GM18873 (cell line): Measurements from ENCODE around the gene TMEM41B.

Experiments
- ATAC-seq: cut with Tn5 transposase; IDR thresholded peaks from one replicate; pipeline ENCODE4 v1.9.1; 2021; ENCODE audit warnings: mild to moderate bottlenecking, moderate library complexity, moderate number of reproducible peaks; ENCODE audit not compliant: unreplicated experiment, low FRiP score

TMEM41B gene

DNA sequence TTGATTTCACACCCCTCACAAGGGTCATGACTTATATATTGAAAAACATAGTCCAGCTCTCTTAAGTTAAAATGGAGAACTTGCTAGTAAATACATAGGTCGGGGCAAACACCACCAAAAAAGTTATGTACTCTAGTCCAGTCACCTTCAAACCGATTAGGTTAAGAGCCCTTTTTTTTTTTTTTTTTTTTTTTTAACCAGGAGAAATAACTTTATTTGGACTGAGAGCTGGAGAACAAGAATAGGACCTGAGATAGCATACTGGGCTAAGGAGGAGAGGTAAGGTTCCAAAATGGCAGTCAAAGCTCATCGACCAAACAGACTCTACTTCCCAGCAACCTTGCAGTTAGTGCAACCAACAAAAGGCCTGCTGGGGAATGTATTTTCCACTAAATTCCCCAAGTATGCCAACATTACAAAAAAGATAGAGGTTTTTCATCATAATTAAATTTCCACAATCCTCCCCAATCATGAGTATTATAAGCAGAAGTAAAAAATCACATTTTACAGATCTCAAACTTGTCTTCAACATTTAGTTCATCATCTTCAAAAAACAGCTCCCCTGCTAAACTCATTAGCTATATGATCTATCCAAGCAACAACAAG is 3.8 kb downstream of the TMEM41B start:
- ATAC-seq: no peak

DNA sequence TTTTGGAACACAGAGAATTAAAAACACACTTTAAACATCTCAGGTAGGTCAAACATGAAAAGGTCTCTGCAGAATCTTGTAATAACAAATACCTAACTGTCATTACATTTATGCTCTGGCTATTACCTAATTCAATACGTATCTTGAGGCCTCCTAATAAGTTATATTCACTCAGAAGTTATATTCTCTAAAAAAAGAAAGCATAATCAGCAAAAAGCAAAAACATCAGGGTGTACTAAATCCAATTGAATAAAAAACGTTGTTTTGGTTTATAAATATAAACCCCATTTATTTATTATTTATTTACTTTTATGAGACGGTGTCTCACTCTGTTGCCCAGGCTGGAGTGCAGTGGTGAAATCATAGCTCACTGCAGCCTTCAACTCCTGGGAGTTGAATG is 10.2 kb downstream of the TMEM41B start:
- ATAC-seq: no peak

DNA sequence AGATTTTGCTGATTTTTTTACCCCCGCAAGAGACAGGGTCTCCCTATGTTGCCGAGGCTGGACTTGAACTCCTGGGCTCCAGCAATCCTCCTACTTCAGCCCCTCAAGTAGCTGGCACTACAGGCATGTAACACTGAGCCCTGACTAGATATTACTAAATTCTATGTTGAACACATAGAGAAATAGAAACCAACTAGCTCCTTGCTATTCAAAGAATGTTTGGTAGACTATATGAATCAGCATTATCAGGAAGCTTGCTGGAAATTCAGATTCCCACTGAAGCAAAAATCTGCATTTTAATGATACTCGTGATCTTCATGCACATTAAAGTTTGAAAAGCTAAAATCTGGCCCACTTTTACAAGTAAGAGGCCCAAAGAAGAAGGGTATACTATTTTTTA is 11.9 kb downstream of the TMEM41B start:
- ATAC-seq: no peak

DNA sequence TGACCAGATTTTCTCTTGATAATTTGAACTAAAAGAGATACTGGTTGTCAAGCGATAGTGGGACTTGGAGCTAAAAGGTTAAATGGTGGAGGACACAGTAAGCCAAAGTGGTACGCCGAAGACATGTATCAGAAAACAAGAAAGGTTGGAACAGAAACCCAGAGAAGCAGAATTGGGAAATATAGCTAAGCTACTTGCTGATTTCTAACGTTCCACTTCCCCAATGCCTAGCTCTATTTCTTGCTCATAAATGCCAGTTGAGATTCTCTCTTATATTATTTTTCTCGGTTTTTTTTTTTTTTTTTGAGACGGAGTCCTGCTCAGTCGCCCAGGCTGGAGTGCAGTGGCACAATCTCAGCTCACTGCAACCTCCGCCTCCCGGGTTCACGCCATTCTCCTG is 12.7 kb downstream of the TMEM41B start:
- ATAC-seq: no peak

DNA sequence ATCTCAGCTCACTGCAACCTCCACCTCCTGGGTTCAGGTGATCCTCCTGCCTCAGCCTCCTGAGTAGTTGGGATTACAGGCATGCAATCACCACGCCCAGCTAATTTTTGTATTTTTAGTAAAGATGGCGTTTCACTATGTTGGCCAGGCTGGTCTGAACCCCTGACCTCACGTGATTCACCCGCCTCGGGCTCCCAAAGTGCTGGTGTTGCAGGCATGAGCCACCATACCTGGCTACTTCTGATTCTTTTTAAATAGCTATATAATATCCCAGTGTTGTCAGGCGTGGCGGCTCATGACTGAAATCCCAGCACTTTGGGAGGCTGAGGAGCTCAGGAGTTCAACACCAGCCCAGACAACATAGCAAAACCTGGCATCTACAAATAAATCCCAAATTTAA is 20.7 kb downstream of the TMEM41B start:
- ATAC-seq: no peak

DNA sequence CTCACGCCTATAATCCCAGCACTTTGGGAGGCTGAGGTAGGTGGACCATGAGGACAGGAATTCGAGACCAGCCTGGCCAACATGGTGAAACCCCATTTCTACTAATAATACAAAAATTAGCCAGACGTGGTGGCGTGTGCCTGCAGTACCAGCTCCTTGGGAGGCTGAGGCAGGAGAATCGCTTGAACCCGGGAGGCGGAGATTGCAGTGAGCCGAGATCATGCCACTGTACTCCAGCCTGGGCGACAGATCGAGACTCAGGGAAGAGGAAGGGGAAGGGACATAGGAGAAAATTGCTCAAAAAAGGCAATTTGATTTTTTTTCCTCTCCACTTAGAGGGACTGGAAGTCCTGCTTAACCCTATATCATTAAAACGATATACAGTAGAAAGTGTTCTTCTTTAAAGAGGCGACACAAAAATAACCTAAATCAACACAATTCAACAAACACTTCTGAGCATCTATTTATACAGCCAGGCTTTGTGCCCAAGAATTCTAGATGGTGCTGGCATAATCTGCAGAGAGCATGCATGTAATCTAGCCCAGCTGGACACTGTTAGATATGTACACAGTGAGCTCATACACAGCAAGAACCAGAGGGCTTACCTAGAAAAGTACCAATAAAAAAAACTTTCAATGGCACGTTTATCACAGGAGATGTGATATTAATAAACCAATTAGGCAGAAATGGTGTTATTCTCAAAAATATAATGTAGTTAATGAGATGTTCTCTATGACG is 28.4 kb downstream of the TMEM41B start:
- ATAC-seq: no peak

DNA sequence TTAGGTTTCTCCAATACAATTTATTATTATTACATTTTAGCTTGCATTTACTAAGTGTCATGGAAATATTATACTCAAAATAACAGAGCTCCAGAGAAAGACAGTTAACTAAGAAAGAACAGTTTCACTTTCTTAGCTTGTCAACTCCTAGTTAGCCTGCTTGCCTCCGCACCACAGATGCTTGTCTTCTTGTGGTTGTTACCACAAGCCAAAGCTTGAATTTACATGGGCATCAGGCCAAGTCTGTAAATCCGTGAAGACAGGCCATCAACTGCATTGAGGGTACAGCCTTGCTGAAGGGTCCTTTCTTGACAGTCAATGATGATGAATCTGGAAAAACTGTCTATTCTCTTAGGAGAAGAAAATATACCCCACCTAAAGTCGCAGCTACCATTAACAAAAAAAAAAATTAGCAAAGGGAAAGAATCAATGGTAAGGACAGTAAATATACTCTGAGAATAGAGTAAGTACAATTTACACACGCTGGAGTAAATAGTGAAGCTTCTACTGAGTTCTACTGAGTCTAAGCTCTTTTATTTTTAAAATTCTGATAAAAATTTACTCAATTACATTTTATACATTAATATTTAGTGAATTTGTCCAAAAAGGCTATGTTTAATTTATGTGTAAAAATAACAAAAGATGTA is 33.6 kb downstream of the TMEM41B start:
- ATAC-seq: no peak

DNA sequence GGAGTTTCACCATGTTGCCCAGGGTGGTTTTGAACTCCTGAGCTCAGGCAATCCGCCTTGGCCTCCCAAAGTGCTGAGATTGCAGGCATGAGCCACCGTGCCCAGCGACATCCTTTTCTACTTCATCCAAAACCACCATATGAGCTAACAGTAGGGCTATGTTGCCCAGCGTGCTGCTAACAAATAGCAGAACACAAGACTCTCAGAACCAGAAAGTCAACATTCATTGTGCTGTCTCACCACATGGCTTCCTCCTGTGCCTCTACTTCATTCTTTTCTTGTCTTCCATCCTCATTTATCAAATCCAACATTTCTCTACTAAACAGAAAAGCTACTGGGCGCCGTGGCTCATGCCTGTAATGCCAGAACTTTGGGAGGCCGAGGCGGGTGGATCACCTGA is 37.2 kb downstream of the TMEM41B start:
- ATAC-seq: no peak

DNA sequence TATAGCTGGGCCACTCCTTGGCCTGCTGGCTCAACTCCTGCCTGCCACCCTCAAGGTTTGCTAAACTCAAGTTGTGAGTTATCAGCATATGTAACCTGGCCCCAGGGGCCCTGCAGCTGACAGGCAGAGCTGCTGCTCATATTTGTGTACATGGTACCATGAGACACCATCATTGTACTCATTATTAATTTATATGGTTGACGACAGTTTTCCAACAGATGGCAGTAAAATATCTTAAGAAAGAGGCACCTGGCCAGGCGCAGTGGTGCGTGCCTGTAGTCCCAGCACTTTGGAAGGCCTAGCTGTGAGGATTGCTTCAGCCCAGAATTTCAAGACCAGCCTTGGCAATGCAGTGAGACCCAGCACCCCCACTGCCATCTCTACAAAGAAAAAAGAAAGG is 37.8 kb downstream of the TMEM41B start:
- ATAC-seq: no peak

DNA sequence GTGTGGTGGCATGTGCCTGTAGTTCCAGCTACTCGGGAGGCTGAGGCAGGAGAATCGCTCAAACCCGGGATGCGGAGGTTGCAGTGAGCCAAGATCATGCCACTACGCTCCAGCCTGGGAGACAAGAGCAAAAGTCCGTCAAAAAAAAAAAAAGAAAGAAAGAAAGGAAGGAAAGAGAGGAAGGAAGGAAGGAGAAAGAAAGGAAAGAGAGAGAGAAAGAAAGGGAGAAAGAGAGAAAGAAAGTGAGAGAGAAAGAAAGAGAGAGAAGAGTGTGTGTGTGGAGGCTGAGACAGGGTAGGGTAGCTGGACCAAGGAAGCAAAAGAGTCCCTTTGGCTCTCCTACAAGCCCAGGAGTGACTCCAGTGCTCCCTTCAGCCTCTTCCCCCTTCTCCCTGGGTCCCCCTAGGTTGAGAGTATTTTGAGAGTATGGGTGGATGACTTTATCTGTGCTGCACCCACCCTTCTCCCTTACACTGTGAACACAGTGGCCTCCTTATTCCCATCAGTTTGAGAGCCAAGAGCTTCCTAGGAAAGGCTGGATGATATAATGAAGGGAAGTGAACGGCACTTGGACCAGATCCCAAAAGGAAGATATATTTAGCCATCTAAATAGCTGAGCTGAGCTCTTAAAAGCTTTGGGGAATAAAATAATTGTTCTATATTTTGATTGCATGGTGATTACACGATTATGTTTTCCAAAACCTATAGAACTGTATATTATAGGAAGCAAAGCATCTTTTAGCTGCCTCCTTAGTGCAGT is 39.7 kb downstream of the TMEM41B start:
- no peak for ATAC-seq

DNA sequence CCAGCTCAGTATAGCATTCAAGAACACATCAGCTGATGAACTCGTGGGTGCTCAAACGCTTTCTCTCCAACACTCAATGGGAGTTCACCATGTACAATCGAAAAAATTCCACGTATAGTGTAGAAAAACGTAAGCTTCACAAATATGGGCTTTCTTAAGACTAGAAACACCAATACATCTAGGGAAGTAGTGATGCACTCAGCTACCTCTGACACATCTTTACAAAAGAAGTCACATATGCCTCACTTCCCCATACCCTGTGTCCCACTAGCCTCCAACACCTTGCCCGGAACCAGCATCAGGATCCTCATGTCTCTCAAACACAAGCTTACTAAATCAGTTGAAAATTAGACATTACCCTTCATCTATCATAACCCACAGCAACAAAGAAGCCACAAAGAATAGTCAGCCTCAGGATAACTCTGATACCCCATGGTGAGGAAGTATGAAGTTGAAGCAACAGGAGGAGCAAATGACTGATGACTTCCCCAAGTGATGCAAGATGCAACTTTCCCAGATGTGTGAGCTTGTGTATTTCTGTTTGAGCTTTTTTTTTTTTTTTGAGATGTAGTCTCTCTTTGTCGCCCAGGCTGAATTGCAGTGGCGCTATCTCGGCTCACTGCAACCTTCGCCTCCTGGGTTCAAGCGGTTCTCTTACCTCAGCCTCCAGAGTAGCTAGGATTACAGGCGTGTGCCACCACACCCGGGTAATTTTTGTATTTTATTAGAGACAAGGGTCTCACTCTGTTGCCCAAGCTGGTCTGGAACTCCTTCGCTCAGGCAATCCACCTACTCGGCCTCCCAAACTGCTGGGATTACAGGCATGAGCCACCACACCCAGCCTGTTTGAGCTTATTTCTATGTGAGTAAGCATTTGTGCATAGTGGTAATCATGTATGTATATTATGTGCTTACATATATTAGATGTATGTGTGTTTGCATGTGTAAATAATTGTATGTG is 40.7 kb downstream of the TMEM41B start:
- ATAC-seq: no peak

DNA sequence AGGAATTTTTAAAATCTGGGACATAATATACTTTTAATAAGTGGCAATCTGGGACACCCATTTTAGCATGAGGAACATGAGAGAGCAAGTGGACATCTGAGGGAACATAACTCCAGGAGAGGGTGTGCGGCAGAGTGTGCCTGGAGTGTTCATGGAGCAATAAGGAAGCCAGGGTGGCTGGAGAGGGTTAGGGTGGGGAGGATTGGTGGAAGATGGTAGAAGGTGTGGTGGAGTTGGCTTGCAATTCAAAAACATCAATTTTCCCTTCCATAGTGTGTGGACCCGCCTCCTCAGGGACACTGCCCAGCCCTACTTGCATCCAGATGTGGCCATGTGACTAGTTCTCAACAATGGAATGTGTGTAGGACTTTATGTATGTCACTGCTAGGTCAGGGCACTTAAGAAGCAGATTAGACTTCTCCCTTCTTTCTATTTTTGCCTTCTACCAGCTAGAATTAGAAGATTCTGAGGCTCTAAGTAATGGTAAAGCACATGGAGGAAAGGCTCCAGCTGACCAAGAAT is 44.8 kb downstream of the TMEM41B start:
- no peak for ATAC-seq

DNA sequence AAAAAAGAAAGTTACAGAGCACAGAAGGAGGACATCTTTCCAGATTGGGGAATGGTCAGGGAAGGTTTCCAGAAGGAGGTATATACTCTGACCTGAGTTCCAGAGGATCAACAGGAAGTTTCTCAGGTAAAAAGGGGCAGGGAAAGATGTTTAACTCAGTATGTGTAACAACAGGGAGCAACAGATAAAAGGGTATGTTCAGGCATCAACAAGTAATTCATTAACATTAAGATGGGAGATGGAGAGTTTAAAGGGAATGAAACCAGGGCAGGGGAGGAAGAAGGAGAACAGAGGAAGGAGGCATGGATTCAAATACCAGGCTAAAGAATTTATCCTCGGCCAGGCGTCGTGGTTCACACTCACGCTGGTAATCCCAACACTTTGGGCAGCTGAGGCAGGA is 46.7 kb downstream of the TMEM41B start:
- no peak for ATAC-seq

DNA sequence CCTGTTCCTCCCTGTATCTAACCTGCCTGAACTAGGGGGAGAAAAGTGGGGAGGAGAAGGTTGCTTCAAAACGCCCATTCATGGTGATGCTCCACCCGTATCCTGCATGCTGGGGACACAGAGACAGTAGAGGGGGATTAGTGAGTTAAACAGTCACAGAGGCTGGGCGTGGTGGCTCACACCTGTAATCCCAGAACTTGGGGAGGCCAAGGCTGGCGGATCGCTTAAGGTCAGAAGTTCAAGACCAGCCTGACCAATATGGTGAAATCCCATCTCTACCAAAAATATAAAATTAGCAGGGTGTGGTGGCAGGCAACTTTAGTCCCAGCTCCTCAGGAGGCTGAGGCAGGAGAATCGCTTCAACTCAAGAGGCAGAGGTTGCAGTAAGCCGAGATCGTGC is 47.5 kb downstream of the TMEM41B start:
- ATAC-seq: no peak

DNA sequence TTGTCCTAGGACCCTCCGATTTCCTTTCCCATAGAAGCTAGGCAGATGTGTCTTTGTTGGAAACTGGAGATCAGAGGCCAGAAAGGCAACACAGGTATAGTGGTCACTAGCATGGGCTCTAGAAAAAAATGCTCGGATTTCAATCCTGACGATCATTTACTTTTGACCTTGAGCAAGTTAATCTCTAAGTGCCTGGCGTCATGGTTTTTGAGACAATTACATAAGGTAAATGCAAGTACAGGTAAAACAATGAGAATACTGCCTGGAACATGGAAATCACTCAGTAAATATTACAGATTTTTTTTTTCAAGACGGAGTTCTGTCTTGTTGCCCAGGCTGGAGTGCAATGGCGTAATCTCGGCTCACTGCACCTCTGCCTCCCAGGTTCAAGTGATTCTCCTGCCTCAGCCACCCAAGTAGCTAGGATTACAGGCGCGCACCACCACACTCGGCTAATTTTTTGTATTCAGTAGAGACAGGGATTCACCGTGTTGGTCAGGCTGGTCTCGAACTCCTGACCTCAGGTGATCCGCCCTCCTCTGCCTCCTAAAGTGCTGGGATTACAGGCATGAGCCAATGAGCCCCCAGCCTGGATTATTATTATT is 48.2 kb downstream of the TMEM41B start:
- no peak for ATAC-seq

DNA sequence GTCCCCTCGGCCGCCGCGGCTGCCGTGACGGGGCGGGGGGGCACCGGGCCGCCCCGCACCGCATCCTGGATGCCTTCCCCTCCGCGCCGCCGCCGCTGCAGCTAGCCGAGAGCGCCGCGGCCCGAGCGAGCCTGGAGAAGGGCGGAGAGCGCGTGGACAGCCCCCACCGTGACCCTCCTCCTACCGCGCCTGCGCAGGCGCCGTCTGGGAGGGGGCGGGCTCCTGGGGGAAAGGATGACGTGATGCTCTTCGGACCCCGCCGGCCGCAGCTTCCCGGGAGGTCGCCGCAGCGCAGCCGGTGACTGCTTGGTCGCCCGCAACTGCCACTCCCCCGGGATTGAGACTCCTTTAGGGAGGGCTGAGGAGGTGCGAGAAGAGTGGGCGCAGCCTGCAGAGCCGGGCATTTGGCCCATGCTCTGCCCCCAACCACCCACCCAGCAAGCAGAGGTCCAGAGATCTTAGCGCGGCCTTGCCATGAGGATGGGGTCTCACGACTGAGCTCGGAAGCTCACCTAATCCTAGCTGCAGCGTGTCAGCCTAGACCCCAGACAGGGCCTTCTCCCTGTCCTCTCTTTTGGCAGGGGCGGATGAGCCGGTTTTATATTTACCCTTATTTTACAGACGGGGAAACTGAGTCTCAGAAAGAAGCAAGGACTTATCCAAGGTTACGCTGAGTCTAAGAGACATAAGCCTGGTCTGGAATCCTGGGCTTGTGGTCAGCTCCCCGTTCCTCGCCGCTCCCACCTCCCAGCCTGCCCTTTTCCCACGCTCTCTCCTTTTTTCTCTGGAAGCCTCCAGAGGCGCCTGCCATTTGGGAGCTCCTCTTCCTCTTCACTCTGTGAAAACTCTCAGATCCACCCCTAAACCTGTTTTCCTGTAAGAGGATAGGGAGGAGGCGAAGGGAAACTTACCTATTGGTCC is 48.9 kb downstream of the TMEM41B start, which contains the start of gene DENND5A:
DENND5A (minus strand) TSS at position 140 of the 921 bp plus-strand sequence. CDS start 281 bp downstream, outside the sequence.
- no peak for ATAC-seq

DNA sequence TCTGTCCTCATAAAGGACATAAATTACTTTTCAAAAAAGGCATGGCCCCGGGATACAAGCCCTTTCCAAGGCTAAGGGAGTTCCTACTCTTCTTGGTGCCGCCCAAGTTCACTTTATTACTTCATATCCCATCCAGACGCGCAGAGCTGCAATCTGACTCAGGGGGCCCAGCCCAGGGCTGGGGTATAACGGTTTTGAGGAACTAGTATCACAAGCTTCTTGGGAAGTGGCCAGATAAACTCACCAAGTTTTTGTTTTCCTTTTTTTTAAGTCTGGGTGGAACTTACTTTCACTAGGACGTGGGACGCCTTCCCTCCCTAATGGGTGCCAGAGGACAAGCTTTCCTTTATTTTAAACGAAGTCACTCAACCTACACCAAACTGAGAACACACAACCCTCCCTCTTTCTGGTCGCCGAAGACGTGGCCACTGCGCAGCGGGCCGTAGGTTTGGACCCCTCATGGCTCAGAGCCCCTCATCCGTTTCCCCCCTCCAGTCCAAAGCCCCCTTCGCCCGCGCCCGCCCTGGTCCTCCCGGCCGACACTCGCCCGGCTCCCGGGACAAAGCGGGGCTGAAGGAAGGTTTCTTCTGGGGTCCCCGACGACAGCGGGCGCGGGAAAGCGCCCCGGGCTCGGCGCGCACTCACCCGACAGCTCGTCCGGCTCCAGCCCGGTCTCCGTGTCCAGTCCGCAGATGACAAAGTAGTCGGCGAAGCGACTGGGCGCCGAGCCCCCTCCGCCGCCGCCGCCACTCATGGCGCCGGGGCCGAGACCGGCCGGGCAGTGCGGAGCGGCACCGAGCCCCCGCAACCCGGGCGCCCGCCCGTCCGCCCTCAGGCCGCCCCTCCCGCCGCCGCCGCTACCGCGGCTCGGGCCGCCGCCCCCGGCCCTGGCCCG is 49.8 kb downstream of the TMEM41B start:
- no peak for ATAC-seq
